ENCODE data around the gene TAF7L. TPM values are rescaled to one million over a fixed set of nuclear protein-coding genes. Genes with fewer than 3 reads are reported as not detected.

The TAF7L gene

DNA sequence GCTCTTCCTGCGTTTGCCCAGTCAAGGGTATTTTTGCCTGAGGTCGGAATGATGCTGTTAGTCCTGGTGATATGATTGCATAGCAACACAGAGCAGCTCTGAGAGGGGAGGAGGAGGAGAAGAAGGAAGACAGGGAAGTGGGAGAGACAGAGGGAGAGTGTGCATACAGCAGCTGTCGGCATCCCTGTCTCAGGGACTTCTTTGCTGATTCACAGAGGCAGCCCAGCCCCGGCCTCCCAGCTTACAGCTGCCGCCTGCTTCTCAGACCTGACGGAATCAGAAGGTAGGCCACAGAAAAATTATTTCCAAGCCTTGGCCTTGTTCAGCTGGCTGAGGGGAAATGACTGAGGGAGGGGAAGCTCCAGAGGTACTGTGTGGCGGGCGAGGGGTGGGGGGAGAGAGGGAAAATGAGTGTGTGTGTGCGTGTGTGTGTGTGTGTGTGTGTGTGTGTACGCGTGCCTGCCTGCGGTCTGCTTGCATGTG is 71.2 kb downstream of the TAF7L start:
- peak overlapping the region in 1 of 2 experiments; percentile 2 for H3K4me3 ChIP-seq (ENCODE audit: insufficient read depth in 1 of 2, low read depth in 1 of 2, low read length in 2 of 2)
- no peaks in the 10 kb centered on the region for H3K9me3 ChIP-seq (ENCODE audit: control insufficient read depth, low read length)
- no peak overlapping the region for H3K4ac ChIP-seq (ENCODE audit: low read depth in 1 of 2, low read length in 2 of 2)
- no peak overlapping the region for H3K23ac ChIP-seq (ENCODE audit: low read length in 2 of 2)
- H4K8ac ChIP-seq (ENCODE audit: low read length), result peak overlapping the region; percentile 64
- no peak overlapping the region for H2BK12ac ChIP-seq (ENCODE audit: low read length in 2 of 2)
- peak overlapping the region; percentile 43 to 62 for H3K18ac ChIP-seq (ENCODE audit: low read depth in 1 of 2, low read length in 2 of 2)
- H3K27ac ChIP-seq (ENCODE audit: low read length, poor library complexity, severe bottlenecking), result no peak overlapping the region
- no peak overlapping the region for H3K4me2 ChIP-seq (ENCODE audit: low read length, poor library complexity, severe bottlenecking)
- H3K9ac ChIP-seq (ENCODE audit: low read length), result peak overlapping the region; percentile 40
- no peak overlapping the region for H2BK5ac ChIP-seq (ENCODE audit: low read depth, low read length, poor library complexity, severe bottlenecking)
- no peaks in the 10 kb centered on the region for H3K79me1 ChIP-seq (replicated peaks; ENCODE audit: low read length, poor library complexity, severe bottlenecking)
- no peaks in the 10 kb centered on the region for H3K36me3 ChIP-seq (ENCODE audit: control insufficient read depth in 1 of 2, insufficient read depth in 2 of 2, low read depth in 1 of 2, low read length in 2 of 2)
- H3K4me1 ChIP-seq (ENCODE audit: control insufficient read depth, insufficient read depth, low read depth, low read length), result no peaks in the 10 kb centered on the region
- H4K91ac ChIP-seq (ENCODE audit: low read length), result peak overlapping the region; percentile 68
- peak; percentile 71 for DNase-seq
- no peak overlapping the region for H2BK120ac ChIP-seq (ENCODE audit: low read depth, low read length)
- H3K14ac ChIP-seq (ENCODE audit: low read length in 2 of 2), result no peak overlapping the region
- no peak overlapping the region for H2AK5ac ChIP-seq (ENCODE audit: low read length, severe bottlenecking)
- no peak overlapping the region for H2BK15ac ChIP-seq (ENCODE audit: low read depth, poor library complexity, severe bottlenecking)
- peaks cover 0 to 24% of the 10 kb centered on the region in 2 experiments for H3K27me3 ChIP-seq (ENCODE audit: control insufficient read depth in 1 of 2, insufficient read depth in 1 of 2, low read length in 2 of 2)
- WGBS, result 19% methylated on average over 8 of the region's 12 CpGs
- peak overlapping the region; percentile 51 for H2AFZ ChIP-seq (ENCODE audit: low read depth, low read length)

DNA sequence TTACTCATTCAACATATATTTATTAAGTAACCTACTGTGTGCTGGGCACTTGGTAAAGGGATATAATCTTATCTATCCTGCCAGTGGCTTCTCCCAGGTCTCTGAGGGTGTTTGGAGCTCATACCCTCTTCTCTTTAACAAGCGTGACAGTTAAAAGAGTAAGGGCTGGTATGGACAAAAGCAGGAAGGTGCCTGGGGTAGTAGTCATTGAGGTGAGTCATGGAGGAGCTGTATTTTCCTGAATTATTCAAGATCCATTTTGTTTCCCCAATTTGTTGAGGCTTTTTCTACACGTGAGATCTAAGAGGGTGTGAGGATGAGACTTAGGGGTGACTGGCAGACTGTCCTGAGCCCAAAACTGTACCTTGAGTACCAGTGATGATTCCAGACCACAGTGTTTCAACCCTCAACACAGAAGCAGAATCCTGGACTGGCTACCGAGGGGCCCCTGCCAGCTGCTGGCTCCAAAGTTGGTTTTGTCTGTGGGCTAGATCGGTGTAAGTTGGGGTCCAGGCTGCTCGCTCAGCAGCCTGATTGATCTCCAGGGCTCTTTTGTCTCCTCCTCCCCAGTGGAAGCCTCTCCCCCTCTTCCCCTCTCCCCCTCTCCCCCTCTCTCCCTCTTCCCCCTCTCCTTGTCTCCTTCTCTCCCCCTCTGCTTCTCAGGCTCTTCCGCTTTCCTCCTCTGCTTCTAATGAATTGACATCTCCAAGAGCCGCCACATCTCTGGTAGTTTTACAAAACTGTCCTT is 71.8 kb downstream of the TAF7L start, which contains the start of gene DRP2:
DRP2 (plus strand) TSS at position 671 of the 748 bp plus-strand sequence. CDS start 11,862 bp downstream, outside the sequence.
- DNase-seq, result peak; percentile 40
- WGBS, result 68% methylated on average over 4 of the region's 7 CpGs
- peak within 1 kb of the TSS; percentile 51 for H2AFZ ChIP-seq (ENCODE audit: low read depth, low read length)

More for the DNA sequence above, 71.8 kb downstream of the TAF7L start, which contains the start of gene DRP2:
- H4K91ac ChIP-seq (ENCODE audit: low read length), result peak within 1 kb of the TSS; percentile 68
- peak within 1 kb of the TSS; percentile 73 for H2BK120ac ChIP-seq (ENCODE audit: low read depth, low read length)
- H3K27me3 ChIP-seq (ENCODE audit: control insufficient read depth in 1 of 2, insufficient read depth in 1 of 2, low read length in 2 of 2), result peaks cover 0 to 25% of the 10 kb centered on the region in 2 experiments
- H3K23ac ChIP-seq (ENCODE audit: low read length in 2 of 2), result no peak within 1 kb of the TSS
- no peak within 1 kb of the TSS for H3K4me2 ChIP-seq (ENCODE audit: low read length, poor library complexity, severe bottlenecking)
- peak within 1 kb of the TSS; percentile 40 for H3K9ac ChIP-seq (ENCODE audit: low read length)
- H2BK12ac ChIP-seq (ENCODE audit: low read length in 2 of 2), result no peak within 1 kb of the TSS
- peak within 1 kb of the TSS in 1 of 2 experiments; percentile 2 for H3K4me3 ChIP-seq (ENCODE audit: insufficient read depth in 1 of 2, low read depth in 1 of 2, low read length in 2 of 2)
- H3K27ac ChIP-seq (ENCODE audit: low read length, poor library complexity, severe bottlenecking), result no peak within 1 kb of the TSS
- no peak within 1 kb of the TSS for H2BK15ac ChIP-seq (ENCODE audit: low read depth, poor library complexity, severe bottlenecking)
- H3K79me1 ChIP-seq (replicated peaks; ENCODE audit: low read length, poor library complexity, severe bottlenecking), result no peaks in the 10 kb centered on the region
- H3K4me1 ChIP-seq (ENCODE audit: control insufficient read depth, insufficient read depth, low read depth, low read length), result no peaks in the 10 kb centered on the region
- H3K14ac ChIP-seq (ENCODE audit: low read length in 2 of 2), result no peak within 1 kb of the TSS
- peak within 1 kb of the TSS; percentile 43 to 62 for H3K18ac ChIP-seq (ENCODE audit: low read depth in 1 of 2, low read length in 2 of 2)
- no peak within 1 kb of the TSS for H2AK5ac ChIP-seq (ENCODE audit: low read length, severe bottlenecking)
- no peaks in the 10 kb centered on the region for H3K36me3 ChIP-seq (ENCODE audit: control insufficient read depth in 1 of 2, insufficient read depth in 2 of 2, low read depth in 1 of 2, low read length in 2 of 2)
- no peaks in the 10 kb centered on the region for H3K9me3 ChIP-seq (ENCODE audit: control insufficient read depth, low read length)
- peak within 1 kb of the TSS; percentile 64 for H4K8ac ChIP-seq (ENCODE audit: low read length)
- no peak within 1 kb of the TSS for H2BK5ac ChIP-seq (ENCODE audit: low read depth, low read length, poor library complexity, severe bottlenecking)
- H3K4ac ChIP-seq (ENCODE audit: low read depth in 1 of 2, low read length in 2 of 2), result no peak within 1 kb of the TSS

Small RNA genes lying within 50 kb of the gene (small RNA-seq; reads per million reads assigned to genes)
- not detected for gene RNU6-934P (ENCODE audit: low read depth)
